Testis (tissue), 2 donors: Measurements from ENCODE around the gene SMPD2.
A peak's percentile ranks its signal among the peaks of the same experiment; 100 is the strongest.

Experiments used
- CTCF ChIP-seq, 3 experiments: fragments of 450-650 bp in 2 of 3; fragments of 200-600 bp in 1 of 3; sonication (generic) in 1 of 3; IDR thresholded peaks; one replicate each; pipeline ENCODE4 v1.5.1; 2016 to 2019; ENCODE audit warnings: antibody characterized with exemption in 3 of 3, mild to moderate bottlenecking in 2 of 3, moderate library complexity in 1 of 3
- POLR2A ChIP-seq: fragments of 450-650 bp; IDR thresholded peaks from one replicate; pipeline ENCODE4 v1.6.1; 2017; ENCODE audit warnings: antibody characterized with exemption, mild to moderate bottlenecking, moderate library complexity

- TF ChIP-seq POLR2A (no peak), CTCF (IDR thresholded peaks at IDR 0.05) (peak in 1 of 3 experiments; percentile 20)
Observed at GRCh38 chr6:109455437-109456110, 15.1 kb downstream of the SMPD2 start, which contains the start of gene MICAL1.
